Lung (tissue), 12 donors: ENCODE measurements around the gene PCBD1. TPM values are rescaled to one million over a fixed set of nuclear protein-coding genes. Genes with fewer than 3 reads are reported as not detected.

Experiments
- ATAC-seq: fragments of 200-7000 bp; cut with Tn5 transposase; one replicate; pipeline ENCODE4 v1.9.1; 2020; ENCODE audit warnings: moderate number of reproducible peaks; ENCODE audit not compliant: insufficient read depth, low FRiP score
- DNase-seq, 3 donors: peaks; one replicate each; pipeline ENCODE4 v3.0.0-alpha.2; 2013 to 2017
- H3K27ac ChIP-seq, 2 donors: one replicate each; pipeline ENCODE4 v1.5.1; 2013; ENCODE audit warnings: mild to moderate bottlenecking in 2 of 2, moderate library complexity in 2 of 2, control low read depth in 1 of 2, inconsistent platforms in 1 of 2, low read depth in 1 of 2, low read length in 1 of 2
- H3K27me3 ChIP-seq, 3 donors: one replicate each; pipeline ENCODE4 v1.5.1; 2013; ENCODE audit warnings: low read length in 2 of 3; ENCODE audit not compliant: control insufficient read depth in 3 of 3, insufficient read depth in 3 of 3
- H3K36me3 ChIP-seq, 4 donors: one replicate each; pipeline ENCODE4 v1.5.1; 2013; ENCODE audit warnings: low read length in 4 of 4, mild to moderate bottlenecking in 1 of 4, moderate library complexity in 1 of 4; ENCODE audit not compliant: control insufficient read depth in 4 of 4, insufficient read depth in 4 of 4
- H3K4me1 ChIP-seq, 5 donors: one replicate each; pipeline ENCODE4 v1.5.1; 2013; ENCODE audit warnings: low read length in 5 of 5, mild to moderate bottlenecking in 2 of 5, moderate library complexity in 1 of 5; ENCODE audit not compliant: control insufficient read depth in 5 of 5, insufficient read depth in 5 of 5
- H3K4me3 ChIP-seq: one replicate; pipeline ENCODE4 v1.5.1; 2013; ENCODE audit warnings: mild to moderate bottlenecking, control low read depth, moderate library complexity
- H3K9ac ChIP-seq, 2 donors: one replicate each; pipeline ENCODE4 v1.5.1; 2013; ENCODE audit warnings: low read length in 2 of 2, control low read depth in 1 of 2; ENCODE audit not compliant: insufficient read depth in 1 of 2
- H3K9me3 ChIP-seq, 4 donors: one replicate each; pipeline ENCODE4 v1.5.1; 2013; ENCODE audit warnings: low read length in 3 of 4, mild to moderate bottlenecking in 1 of 4, moderate library complexity in 1 of 4; ENCODE audit not compliant: control insufficient read depth in 4 of 4, insufficient read depth in 3 of 4
- WGBS, 2 donors: extraction: QIAGEN DNeasy Blood & Tissue Kit; methylation state at CpG; one replicate each; pipeline ENCODE4 v1.1.7; 2013; 5-methylcytosine and 5-hydroxymethylcytosine counted together
- polyA plus RNA-seq, 2 donors: library from polyadenylated mRNA; stranded (reverse); fragments of 200-250 nt; gene quantifications; one replicate each; pipeline ENCODE4 v1.2.1, GENCODE V29; 2013
- total RNA-seq, 2 donors: library from RNA; depleted of rRNA in 1 of 2; stranded (reverse); fragments of >200 nt in 1 of 2; gene quantifications; one replicate each; pipeline ENCODE4 v1.2.1, GENCODE V29; 2014 to 2021
- TF ChIP-seq, protein P1 (sequence below): IDR thresholded peaks from 2 replicates; pipeline ENCODE4 v1.5.1; 2012; ENCODE audit warnings: mild to moderate bottlenecking; ENCODE audit errors: control extremely low read depth, extremely low read depth
- donor health status: control.
- donor health status: control.
- donor health status: Bipolar disorder and iron deficiency.
- donor health status: healthy.
- donor health status: DM: yes; HTN: yes; CAD: no.

The PCBD1 gene
- total and polyA plus RNA-seq, 4 donors, result 62.5 to 152 (median 86.0) TPM

DNA sequence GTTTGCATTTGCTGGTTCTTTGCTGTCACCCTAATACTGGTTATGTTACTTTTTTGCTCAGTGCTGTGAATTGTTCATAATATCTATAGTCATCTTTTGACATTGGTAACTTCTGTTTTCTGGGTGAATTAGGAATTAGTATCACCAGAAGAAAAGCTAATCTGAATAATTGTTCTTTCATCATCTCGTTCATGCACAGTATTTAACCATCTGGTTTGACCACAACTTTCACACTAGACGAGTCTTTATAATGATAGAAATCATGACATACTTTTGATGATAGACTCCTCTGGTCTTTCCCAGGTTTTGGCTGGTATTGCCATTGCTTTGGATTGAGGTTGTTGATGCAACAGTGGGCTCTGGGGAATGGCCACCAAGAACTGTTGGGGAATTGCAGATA, 47.5 kb downstream of the PCBD1 start:
- Histone ChIP-seq H3K9ac (no peak overlapping the region), H3K4me3 (no peak overlapping the region), H3K27ac (no peak overlapping the region), H3K9me3 (peaks cover 0 to 3% (median 0%) of the 10 kb centered on the region in 4 donors), H3K4me1 (peaks cover 2 to 18% (median 13%) of the 10 kb centered on the region in 5 donors), H3K36me3 (peaks cover 0 to 13% (median 10%) of the 10 kb centered on the region in 4 donors), H3K27me3 (no peaks in the 10 kb centered on the region)
- ATAC-seq, result no peak
- TF ChIP-seq, protein P1, sequence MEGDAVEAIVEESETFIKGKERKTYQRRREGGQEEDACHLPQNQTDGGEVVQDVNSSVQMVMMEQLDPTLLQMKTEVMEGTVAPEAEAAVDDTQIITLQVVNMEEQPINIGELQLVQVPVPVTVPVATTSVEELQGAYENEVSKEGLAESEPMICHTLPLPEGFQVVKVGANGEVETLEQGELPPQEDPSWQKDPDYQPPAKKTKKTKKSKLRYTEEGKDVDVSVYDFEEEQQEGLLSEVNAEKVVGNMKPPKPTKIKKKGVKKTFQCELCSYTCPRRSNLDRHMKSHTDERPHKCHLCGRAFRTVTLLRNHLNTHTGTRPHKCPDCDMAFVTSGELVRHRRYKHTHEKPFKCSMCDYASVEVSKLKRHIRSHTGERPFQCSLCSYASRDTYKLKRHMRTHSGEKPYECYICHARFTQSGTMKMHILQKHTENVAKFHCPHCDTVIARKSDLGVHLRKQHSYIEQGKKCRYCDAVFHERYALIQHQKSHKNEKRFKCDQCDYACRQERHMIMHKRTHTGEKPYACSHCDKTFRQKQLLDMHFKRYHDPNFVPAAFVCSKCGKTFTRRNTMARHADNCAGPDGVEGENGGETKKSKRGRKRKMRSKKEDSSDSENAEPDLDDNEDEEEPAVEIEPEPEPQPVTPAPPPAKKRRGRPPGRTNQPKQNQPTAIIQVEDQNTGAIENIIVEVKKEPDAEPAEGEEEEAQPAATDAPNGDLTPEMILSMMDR, result no peak
- 42 to 74% methylated on average over 2 of the region's 2 CpGs for WGBS, 2 donors
- no peak for DNase-seq

DNA sequence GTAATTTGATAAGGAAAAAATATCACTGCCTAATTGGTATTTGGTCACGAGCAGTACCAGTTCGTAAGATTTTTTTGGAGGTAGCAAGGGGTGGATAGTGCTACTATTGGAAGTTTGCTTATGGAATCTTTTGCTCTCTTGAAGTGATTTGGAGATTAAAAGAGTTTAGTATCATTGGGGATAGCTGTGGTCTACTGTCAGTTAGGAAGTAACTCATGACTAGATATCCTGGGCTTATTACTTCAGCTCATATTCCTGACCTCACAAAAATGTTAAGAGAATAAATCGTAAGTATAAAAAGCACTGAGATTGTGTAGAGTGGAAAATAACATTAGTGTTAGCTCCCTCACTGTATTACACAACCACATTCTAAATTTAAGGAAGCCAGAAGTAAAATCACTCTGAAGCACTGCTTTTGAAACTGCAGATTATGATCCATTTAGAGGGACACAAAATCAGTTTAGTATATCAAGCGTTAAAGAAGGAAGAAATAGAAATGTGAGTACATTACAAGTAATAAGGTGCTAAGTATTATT, 50.0 kb downstream of the PCBD1 start:
- peaks cover 0 to 26% (median 14%) of the 10 kb centered on the region in 5 donors for H3K4me1 ChIP-seq
- TF ChIP-seq, protein P1, result no peak
- WGBS, 2 donors, result 68 to 75% methylated on average over 4 of the region's 4 CpGs
- no peak overlapping the region for H3K27ac ChIP-seq
- DNase-seq, result no peak
- ATAC-seq, result no peak
- peaks cover 0 to 3% (median 0%) of the 10 kb centered on the region in 4 donors for H3K9me3 ChIP-seq
- no peak overlapping the region for H3K4me3 ChIP-seq
- no peaks in the 10 kb centered on the region for H3K27me3 ChIP-seq
- H3K9ac ChIP-seq, result no peak overlapping the region
- peaks cover 0 to 5% (median 3%) of the 10 kb centered on the region in 4 donors for H3K36me3 ChIP-seq

DNA sequence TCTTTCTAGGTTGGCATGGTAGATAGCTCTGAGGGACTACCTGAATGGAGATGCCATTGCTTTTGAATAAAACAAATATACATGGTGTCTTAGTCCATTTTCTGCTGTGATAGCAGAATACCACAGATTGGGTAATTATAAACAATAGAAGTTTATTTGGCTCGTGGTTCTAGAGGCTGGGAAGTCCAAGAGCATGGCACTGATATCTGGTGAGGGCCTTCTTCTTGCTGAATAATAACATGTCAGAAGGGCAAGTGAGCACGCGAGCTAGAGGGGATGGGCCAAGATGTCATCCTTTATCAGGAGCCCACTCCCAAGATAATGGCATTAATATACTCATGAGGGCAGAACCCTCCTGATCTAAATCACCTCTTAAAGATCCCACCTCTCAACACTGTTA, 50.7 kb downstream of the PCBD1 start:
- 96 to 99% methylated on average over 3 of the region's 3 CpGs for WGBS, 2 donors
- no peak for ATAC-seq
- Histone ChIP-seq H3K4me1 (peaks cover 2 to 32% (median 14%) of the 10 kb centered on the region in 5 donors), H3K9me3 (peaks cover 0 to 3% (median 0%) of the 10 kb centered on the region in 4 donors), H3K4me3 (no peak overlapping the region), H3K27ac (no peak overlapping the region), H3K9ac (no peak overlapping the region), H3K27me3 (no peaks in the 10 kb centered on the region), H3K36me3 (peaks cover 0 to 5% (median 3%) of the 10 kb centered on the region in 4 donors)
- no peak for DNase-seq
- TF ChIP-seq, protein P1, result no peak

DNA sequence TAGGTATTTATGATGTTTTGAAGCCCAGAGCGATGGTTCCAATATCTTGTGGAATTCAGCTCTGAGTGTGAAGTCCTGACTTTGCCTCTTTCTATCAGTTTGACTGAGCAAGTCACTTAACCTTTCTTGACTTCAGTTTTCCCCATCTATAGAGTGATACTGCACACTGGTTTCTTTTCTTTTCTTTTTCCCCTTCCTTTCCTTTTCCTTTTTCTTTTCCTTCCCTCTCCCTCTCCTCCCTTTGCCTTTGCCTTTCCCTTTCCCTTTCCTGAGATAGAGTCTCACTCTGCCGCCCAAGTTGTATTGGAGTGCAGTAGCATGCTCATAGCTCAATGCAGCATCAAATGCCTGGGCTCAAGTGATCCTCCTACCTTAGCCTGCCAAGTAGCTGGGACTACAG, 52.0 kb downstream of the PCBD1 start:
- ATAC-seq, result no peak
- peaks cover 2 to 38% (median 14%) of the 10 kb centered on the region in 5 donors for H3K4me1 ChIP-seq
- no peak for DNase-seq
- TF ChIP-seq, protein P1, result no peak
- H3K9ac ChIP-seq, result no peak overlapping the region
- H3K27me3 ChIP-seq, result no peaks in the 10 kb centered on the region
- H3K9me3 ChIP-seq, result peaks cover 0 to 3% (median 0%) of the 10 kb centered on the region in 4 donors
- peak overlapping the region in 1 of 2 donors; percentile 63 for H3K27ac ChIP-seq
- peaks cover 0 to 5% (median 3%) of the 10 kb centered on the region in 4 donors for H3K36me3 ChIP-seq
- WGBS, 2 donors, result 84 to 87% methylated on average over 2 of the region's 2 CpGs
- no peak overlapping the region for H3K4me3 ChIP-seq
